GM12878 (cell line): ENCODE measurements around the gene MEGF11. TPM values are rescaled to one million over a fixed set of nuclear protein-coding genes. Genes with fewer than 3 reads are reported as not detected.

Source experiments
- ATAC-seq: fragments of 200-7000 bp; cut with Tn5 transposase; 3 replicates; pipeline ENCODE4 v1.9.1; 2020; ENCODE audit warnings: mild to moderate bottlenecking, moderate library complexity
- BruUV-seq: library from RNA; stranded (reverse); fragments of 400-500 nt; replicated peaks from 2 replicates; lab custom pipeline; 2021; lab: Mats Ljungman, UMichigan
- CTCF ChIA-PET: fragments of 300-600 bp; sonication (Branson Sonifier 250); formaldehyde crosslinking; extraction: SDS; loops from one replicate; lab custom pipeline; 2021; ENCODE audit warnings: inconsistent platforms; lab: Yijun Ruan, JAX
- POLR2A ChIA-PET: fragments of 350-600 bp; formaldehyde crosslinking; extraction: SDS; loops from one replicate; lab custom pipeline; 2021; ENCODE audit warnings: inconsistent platforms; lab: Charles Lee
- RAD21 ChIA-PET: fragments of 300-600 bp; sonication (Branson Sonifier 250); formaldehyde crosslinking; loops from one replicate; lab custom pipeline; 2023; ENCODE audit warnings: antibody characterized with exemption; ENCODE audit not compliant: unreplicated experiment; lab: Charles Lee
- SMC1A ChIA-PET: fragments of 300-600 bp; sonication (Branson Sonifier 250); formaldehyde crosslinking; loops from one replicate; lab custom pipeline; 2023; ENCODE audit not compliant: unreplicated experiment, uncharacterized antibody; lab: Charles Lee
- DNase-seq: peaks from one replicate; pipeline ENCODE4 v3.0.0-alpha.2; 2011; ENCODE audit warnings: low read depth, low spot score
- FAIRE-seq: peaks from 3 replicates; lab custom pipeline; 2011; peaks lifted over from hg19 to GRCh38; lab: Jason Lieb, UNC
- H2AFZ ChIP-seq: 2 replicates; pipeline ENCODE4 v1.6.0; 2011; ENCODE audit warnings: low read depth, low read length, control low read depth; ENCODE audit not compliant: control insufficient read depth
- H3K27ac ChIP-seq: 2 replicates; pipeline ENCODE4 v1.5.1; 2011; ENCODE audit warnings: control low read depth; ENCODE audit not compliant: control insufficient read depth, insufficient read depth
- H3K27me3 ChIP-seq, 2 experiments: replicated peaks in 1 of 2; 2 replicates each; pipeline versions ENCODE4 v1.6.0 to v1.6.1; 2011; ENCODE audit warnings: low read length in 1 of 2; ENCODE audit not compliant: control insufficient read depth in 2 of 2, insufficient read depth in 2 of 2
- H3K36me3 ChIP-seq, 2 experiments: 2 replicates each; pipeline ENCODE4 v1.5.1; 2011; ENCODE audit warnings: low read length in 1 of 2; ENCODE audit not compliant: control insufficient read depth in 2 of 2, insufficient read depth in 2 of 2
- H3K4me1 ChIP-seq: 2 replicates; pipeline ENCODE4 v1.6.1; 2011; ENCODE audit warnings: mild to moderate bottlenecking, low read length, moderate library complexity, mixed read lengths; ENCODE audit not compliant: control insufficient read depth, insufficient read depth
- H3K4me2 ChIP-seq: 2 replicates; pipeline ENCODE4 v1.6.0; 2011; ENCODE audit warnings: control low read depth; ENCODE audit not compliant: control insufficient read depth, insufficient read depth
- H3K4me3 ChIP-seq: fragments of 200-600 bp; sonication (generic); 2 replicates; pipeline ENCODE4 v1.5.1; 2016
- H3K79me2 ChIP-seq: 2 replicates; pipeline ENCODE4 v1.6.0; 2011; ENCODE audit warnings: low read length; ENCODE audit not compliant: control insufficient read depth, insufficient read depth
- H3K9ac ChIP-seq: 2 replicates; pipeline ENCODE4 v1.8.0; 2011; ENCODE audit warnings: low read length, control low read depth, mixed read lengths; ENCODE audit not compliant: control insufficient read depth, insufficient read depth
- H3K9me3 ChIP-seq: replicated peaks from 3 replicates; pipeline ENCODE4 v1.5.1; 2011; ENCODE audit warnings: mild to moderate bottlenecking, low read length; ENCODE audit not compliant: control insufficient read depth, insufficient read depth
- H4K20me1 ChIP-seq: 2 replicates; pipeline ENCODE4 v1.6.0; 2011; ENCODE audit not compliant: control insufficient read depth, insufficient read depth
- GATAD2B ChIP-seq: fragments of 450-650 bp; conservative IDR thresholded peaks from 2 replicates; pipeline ENCODE4 v1.6.1; 2017; ENCODE audit warnings: low read depth, mild to moderate bottlenecking, moderate library complexity
- MEF2A ChIP-seq: IDR thresholded peaks from 2 replicates; pipeline ENCODE4 v1.6.1; 2011; ENCODE audit warnings: low read depth, mild to moderate bottlenecking, low read length, moderate library complexity; ENCODE audit not compliant: insufficient read depth
- PML ChIP-seq: IDR thresholded peaks from 2 replicates; pipeline ENCODE4 v1.6.1; 2012; ENCODE audit warnings: low read length, inconsistent platforms
- RUNX3 ChIP-seq: IDR thresholded peaks from 2 replicates; pipeline ENCODE4 v1.6.1; 2012; ENCODE audit warnings: low read length, inconsistent platforms
- SMC3 ChIP-seq: IDR thresholded peaks from 2 replicates; pipeline ENCODE4 v1.6.1; 2011; ENCODE audit warnings: low read length, improper control_type of control experiment, borderline replicate concordance
- SREBF2 ChIP-seq: IDR thresholded peaks from 2 replicates; pipeline ENCODE4 v1.6.1; 2012; ENCODE audit warnings: mild to moderate bottlenecking, low read length
- STAT1 ChIP-seq: fragments of 450-650 bp; conservative IDR thresholded peaks from 2 replicates; pipeline ENCODE4 v1.6.1; 2014; ENCODE audit warnings: antibody characterized with exemption, mild to moderate bottlenecking
- ZNF217 ChIP-seq: fragments of 450-650 bp; IDR thresholded peaks from 2 replicates; pipeline ENCODE4 v1.6.1; 2017; ENCODE audit warnings: antibody characterized with exemption, mild to moderate bottlenecking
- ZNF24 ChIP-seq: fragments of 450-650 bp; IDR thresholded peaks from 2 replicates; pipeline ENCODE4 v1.6.1; 2017; ENCODE audit warnings: antibody characterized with exemption, mild to moderate bottlenecking
- WGBS: methylation state at CpG from one replicate; pipeline ENCODE4 v1.1.6; 2016; ENCODE audit warnings: low lambda C conversion rate; ENCODE audit not compliant: insufficient replicate concordance, insufficient coverage; ENCODE audit errors: missing lambda C conversion rate; 5-methylcytosine and 5-hydroxymethylcytosine counted together
- in situ Hi-C: fragments of 300-500 bp; cut with MboI; formaldehyde crosslinking; loops from 9 replicates; pipeline ENCODE4 v1.14.3; 2018; ENCODE audit warnings: mixed read lengths
- intact Hi-C: fragments of 100-400 bp; cut with micrococcal nuclease; formaldehyde crosslinking; loops from one replicate; pipeline ENCODE4 v1.14.2; 2022; ENCODE audit not compliant: unreplicated experiment
- polyA plus RNA-seq, 11 experiments: library from polyadenylated mRNA; depleted of rRNA in 4 of 11; unstranded in 6 of 11; stranded (reverse) in 5 of 11; fragments of >200 nt; fragmentation: Nextera tagmentation in 4 of 11; fragmentation: Illumina TruSeq in 1 of 11; extraction: Ambion mirVana in 4 of 11; extraction: Trizol in 1 of 11; gene quantifications; 1 replicate in 1 of 11; 2 replicates in 10 of 11; pipeline versions ENCODE4 v1.2.1 to v1.2.3, GENCODE V29; 2011 to 2016; ENCODE audit warnings: inconsistent platforms in 2 of 11, missing spikeins in 2 of 11, low read depth in 1 of 11
- total RNA-seq, 4 experiments: library from RNA; depleted of rRNA in 3 of 4; stranded (reverse); fragments of >200 nt in 3 of 4; fragmentation: Illumina TruSeq in 1 of 4; extraction: Trizol in 1 of 4; gene quantifications; 2 replicates each; pipeline versions ENCODE4 v1.2.1 to v1.2.3, GENCODE V29; 2013 to 2021
- TF ChIP-seq, protein P1 (sequence below): fragments of 450-650 bp; formaldehyde crosslinking; IDR thresholded peaks from 2 replicates; pipeline ENCODE4 v1.5.0; 2022; ENCODE audit warnings: mild to moderate bottlenecking, missing genetic modification characterization
- TF ChIP-seq, protein P2 (sequence below): IDR thresholded peaks from 2 replicates; pipeline ENCODE4 v1.6.1; 2012; ENCODE audit warnings: low read depth, low read length, improper control_type of control experiment
- TF ChIP-seq, protein P3 (sequence below): IDR thresholded peaks from 2 replicates; pipeline ENCODE4 v1.6.1; 2011; ENCODE audit warnings: low read depth, low read length, improper control_type of control experiment, borderline replicate concordance
- TF ChIP-seq, protein P4 (sequence below): IDR thresholded peaks from 2 replicates; pipeline ENCODE4 v1.6.1; 2012; ENCODE audit warnings: low read length, inconsistent platforms

Gene MEGF11
- total and polyA plus RNA-seq, 10 of the 15 experiments (the other 5 are each of a cell fraction or from before 2014, with no cell fraction given) = 0.03 to 1.7 (median 0.49) TPM

DNA sequence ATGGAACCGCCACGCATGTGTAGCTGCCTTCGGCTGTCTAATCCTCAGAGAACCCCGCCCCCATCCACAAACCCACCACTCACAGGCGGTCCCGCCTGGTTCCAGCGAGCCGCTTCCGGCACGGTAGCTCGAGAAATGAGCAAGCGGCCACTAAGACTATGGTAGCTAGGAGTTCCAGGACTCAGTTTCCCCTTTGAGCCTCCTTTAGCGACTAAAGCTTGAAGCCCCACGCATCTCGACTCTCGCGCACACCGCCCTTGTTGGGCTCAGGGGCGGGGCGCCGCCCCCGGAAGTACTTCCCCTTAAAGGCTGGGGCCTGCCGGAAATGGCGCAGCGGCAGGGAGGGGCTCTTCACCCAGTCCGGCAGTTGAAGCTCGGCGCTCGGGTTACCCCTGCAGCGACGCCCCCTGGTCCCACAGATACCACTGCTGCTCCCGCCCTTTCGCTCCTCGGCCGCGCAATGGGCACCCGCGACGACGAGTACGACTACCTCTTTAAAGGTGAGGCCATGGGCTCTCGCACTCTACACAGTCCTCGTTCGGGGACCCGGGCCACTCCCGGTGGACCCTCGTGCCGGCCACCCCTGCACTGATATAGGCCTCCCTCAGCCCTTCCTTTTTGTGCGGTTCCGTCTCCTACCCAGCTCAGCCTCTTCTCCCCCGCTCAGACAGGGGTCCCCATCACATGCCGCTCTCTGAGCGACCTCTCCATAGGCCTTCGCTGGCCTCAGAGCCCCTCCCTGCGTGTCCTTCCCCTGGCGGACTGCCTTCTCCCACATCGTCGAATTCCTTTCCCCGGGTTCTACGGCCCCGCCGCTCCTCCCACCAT is 384.2 kb downstream of the MEGF11 start, which contains the start of gene RAB11A (continued):
- TF ChIP-seq SMC3 = peak; percentile 6; the same call in 1 of the 2 replicates
- TF ChIP-seq, protein P1, sequence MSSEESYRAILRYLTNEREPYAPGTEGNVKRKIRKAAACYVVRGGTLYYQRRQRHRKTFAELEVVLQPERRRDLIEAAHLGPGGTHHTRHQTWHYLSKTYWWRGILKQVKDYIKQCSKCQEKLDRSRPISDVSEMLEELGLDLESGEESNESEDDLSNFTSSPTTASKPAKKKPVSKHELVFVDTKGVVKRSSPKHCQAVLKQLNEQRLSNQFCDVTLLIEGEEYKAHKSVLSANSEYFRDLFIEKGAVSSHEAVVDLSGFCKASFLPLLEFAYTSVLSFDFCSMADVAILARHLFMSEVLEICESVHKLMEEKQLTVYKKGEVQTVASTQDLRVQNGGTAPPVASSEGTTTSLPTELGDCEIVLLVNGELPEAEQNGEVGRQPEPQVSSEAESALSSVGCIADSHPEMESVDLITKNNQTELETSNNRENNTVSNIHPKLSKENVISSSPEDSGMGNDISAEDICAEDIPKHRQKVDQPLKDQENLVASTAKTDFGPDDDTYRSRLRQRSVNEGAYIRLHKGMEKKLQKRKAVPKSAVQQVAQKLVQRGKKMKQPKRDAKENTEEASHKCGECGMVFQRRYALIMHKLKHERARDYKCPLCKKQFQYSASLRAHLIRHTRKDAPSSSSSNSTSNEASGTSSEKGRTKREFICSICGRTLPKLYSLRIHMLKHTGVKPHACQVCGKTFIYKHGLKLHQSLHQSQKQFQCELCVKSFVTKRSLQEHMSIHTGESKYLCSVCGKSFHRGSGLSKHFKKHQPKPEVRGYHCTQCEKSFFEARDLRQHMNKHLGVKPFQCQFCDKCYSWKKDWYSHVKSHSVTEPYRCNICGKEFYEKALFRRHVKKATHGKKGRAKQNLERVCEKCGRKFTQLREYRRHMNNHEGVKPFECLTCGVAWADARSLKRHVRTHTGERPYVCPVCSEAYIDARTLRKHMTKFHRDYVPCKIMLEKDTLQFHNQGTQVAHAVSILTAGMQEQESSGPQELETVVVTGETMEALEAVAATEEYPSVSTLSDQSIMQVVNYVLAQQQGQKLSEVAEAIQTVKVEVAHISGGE (CRISPR knock-in tag) = no peak

DNA sequence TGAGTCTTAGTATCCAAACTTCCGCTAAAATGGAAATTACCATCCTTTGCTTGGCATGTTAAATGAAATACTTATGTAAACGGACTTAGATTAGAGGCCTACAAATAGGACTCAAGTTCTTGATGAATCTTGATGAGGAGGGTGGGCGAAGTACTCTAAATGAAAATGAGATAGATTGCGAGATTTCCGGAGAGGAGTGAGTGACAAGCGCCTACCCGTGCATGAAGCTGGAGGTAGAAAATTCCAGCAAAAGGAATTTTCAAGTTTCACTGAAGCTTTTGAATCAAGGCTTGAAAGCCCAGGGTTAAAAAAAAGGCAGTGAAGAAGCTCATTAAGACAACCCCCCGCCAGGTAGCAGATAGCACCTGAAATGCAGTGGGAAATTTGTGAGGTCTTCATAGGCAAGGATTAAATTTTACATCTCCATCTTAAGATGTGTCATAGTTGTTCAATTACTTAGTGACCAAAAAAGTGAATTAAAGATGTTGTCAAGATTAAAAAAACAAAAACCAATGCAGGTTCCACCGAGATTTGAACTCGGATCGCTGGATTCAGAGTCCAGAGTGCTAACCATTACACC is 384.9 kb downstream of the MEGF11 start:
- H3K4me3 ChIP-seq = peak overlapping the region; percentile 71
- H3K9me3 ChIP-seq = no peaks in the 10 kb centered on the region
- H3K79me2 ChIP-seq = peaks cover 42% of the 10 kb centered on the region
- H2AFZ ChIP-seq = no peak overlapping the region
- no peaks in the 10 kb centered on the region for H4K20me1 ChIP-seq
- H3K4me1 ChIP-seq = no peaks in the 10 kb centered on the region
- WGBS = 57% methylated on average over 11 of the region's 11 CpGs
- H3K27ac ChIP-seq = peak overlapping the region; percentile 80; the same call in 1 of the 2 replicates
- ChIA-PET SMC1A (interaction anchor here (0.6 to 3.8 kb wide), 21 partner anchors 11 to 425 kb away, joined by 3 to 21 read pairs (median 4); partner anchors contain the start of genes DIS3L and INTS14), POLR2A (interaction anchor here (0.5 to 2.9 kb wide), 22 partner anchors 9 to 423 kb away, joined by 3 to 19 read pairs (median 4); partner anchors contain the start of gene INTS14), CTCF (interaction anchor here (0.6 to 5.4 kb wide), 19 partner anchors 10 to 516 kb away, joined by 3 to 38 read pairs (median 4); partner anchors contain the start of gene INTS14), RAD21 (interaction anchor here (0.8 to 4.0 kb wide), 15 partner anchors 11 to 258 kb away, joined by 3 to 34 read pairs (median 7); partner anchors contain the start of genes DENND4A and INTS14)
- DNase-seq = no peak
- intact Hi-C loops (no loop called here), in situ Hi-C loops (no loop called here)
- H3K4me2 ChIP-seq = 0 out of 2 replicates have a peak overlapping the region, but pooled peaks have one; percentile 46
- TSS peak; percentile 82 for BruUV-seq
- ATAC-seq = no peak
- H3K9ac ChIP-seq = peak overlapping the region; percentile 87; the same call in 1 of the 2 replicates
- no peak for FAIRE-seq
- H3K36me3 ChIP-seq = no peaks in the 10 kb centered on the region
- H3K27me3 ChIP-seq = no peaks in the 10 kb centered on the region
- TF ChIP-seq STAT1 (peak; percentile 92; the same call in 1 of the 2 replicates), ZNF24 (peak; percentile 99), MEF2A (peak; percentile 43; the same call in 1 of the 2 replicates), ZNF217 (peak; percentile 30; the same call in 1 of the 2 replicates), SREBF2 (no peak), GATAD2B (no peak), PML (no peak), RUNX3 (peak; percentile 80)
- TF ChIP-seq, protein P2, sequence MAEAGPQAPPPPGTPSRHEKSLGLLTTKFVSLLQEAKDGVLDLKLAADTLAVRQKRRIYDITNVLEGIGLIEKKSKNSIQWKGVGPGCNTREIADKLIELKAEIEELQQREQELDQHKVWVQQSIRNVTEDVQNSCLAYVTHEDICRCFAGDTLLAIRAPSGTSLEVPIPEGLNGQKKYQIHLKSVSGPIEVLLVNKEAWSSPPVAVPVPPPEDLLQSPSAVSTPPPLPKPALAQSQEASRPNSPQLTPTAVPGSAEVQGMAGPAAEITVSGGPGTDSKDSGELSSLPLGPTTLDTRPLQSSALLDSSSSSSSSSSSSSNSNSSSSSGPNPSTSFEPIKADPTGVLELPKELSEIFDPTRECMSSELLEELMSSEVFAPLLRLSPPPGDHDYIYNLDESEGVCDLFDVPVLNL = 0 out of 2 replicates have a peak, but pooled peaks have one; percentile 8
- TF ChIP-seq, protein P3, sequence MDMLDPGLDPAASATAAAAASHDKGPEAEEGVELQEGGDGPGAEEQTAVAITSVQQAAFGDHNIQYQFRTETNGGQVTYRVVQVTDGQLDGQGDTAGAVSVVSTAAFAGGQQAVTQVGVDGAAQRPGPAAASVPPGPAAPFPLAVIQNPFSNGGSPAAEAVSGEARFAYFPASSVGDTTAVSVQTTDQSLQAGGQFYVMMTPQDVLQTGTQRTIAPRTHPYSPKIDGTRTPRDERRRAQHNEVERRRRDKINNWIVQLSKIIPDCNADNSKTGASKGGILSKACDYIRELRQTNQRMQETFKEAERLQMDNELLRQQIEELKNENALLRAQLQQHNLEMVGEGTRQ = no peak
- TF ChIP-seq, protein P4, sequence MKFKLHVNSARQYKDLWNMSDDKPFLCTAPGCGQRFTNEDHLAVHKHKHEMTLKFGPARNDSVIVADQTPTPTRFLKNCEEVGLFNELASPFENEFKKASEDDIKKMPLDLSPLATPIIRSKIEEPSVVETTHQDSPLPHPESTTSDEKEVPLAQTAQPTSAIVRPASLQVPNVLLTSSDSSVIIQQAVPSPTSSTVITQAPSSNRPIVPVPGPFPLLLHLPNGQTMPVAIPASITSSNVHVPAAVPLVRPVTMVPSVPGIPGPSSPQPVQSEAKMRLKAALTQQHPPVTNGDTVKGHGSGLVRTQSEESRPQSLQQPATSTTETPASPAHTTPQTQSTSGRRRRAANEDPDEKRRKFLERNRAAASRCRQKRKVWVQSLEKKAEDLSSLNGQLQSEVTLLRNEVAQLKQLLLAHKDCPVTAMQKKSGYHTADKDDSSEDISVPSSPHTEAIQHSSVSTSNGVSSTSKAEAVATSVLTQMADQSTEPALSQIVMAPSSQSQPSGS = 0 out of 2 replicates have a peak, but pooled peaks have one; percentile 20
